HCT116 (cell line): ENCODE results near the gene SLC8A2.

ENCODE experiments used
- CEBPB ChIP-seq: IDR thresholded peaks from 2 replicates; pipeline ENCODE4 v1.6.1; 2012; ENCODE audit warnings: low read depth
- CTCF ChIP-seq, 3 experiments: fragments of 200-600 bp in 1 of 3; sonication (generic) in 1 of 3; IDR thresholded peaks in 2 of 3; conservative IDR thresholded peaks in 1 of 3; 2 replicates each; pipeline ENCODE4 v1.5.1; 2012 to 2017; ENCODE audit warnings: low read depth in 2 of 3, low read length in 2 of 3, antibody characterized with exemption in 1 of 3, borderline replicate concordance in 1 of 3, control low read depth in 1 of 3, mild to moderate bottlenecking in 1 of 3, mixed read lengths in 1 of 3, mixed run types in 1 of 3, moderate library complexity in 1 of 3; ENCODE audit not compliant: insufficient read depth in 1 of 3
- EZH2 ChIP-seq: fragments of 200-600 bp; sonication (generic); IDR thresholded peaks from 2 replicates; pipeline ENCODE4 v1.6.1; 2017; ENCODE audit warnings: antibody characterized with exemption, mixed run types
- EZH2phosphoT487 ChIP-seq: fragments of 200-600 bp; IDR thresholded peaks from 2 replicates; pipeline ENCODE4 v1.6.1; 2018; ENCODE audit warnings: antibody characterized with exemption, borderline replicate concordance
- JUND ChIP-seq: IDR thresholded peaks from 2 replicates; pipeline ENCODE4 v1.6.1; 2012
- MAX ChIP-seq: IDR thresholded peaks from 2 replicates; pipeline ENCODE4 v1.6.1; 2012
- POLR2A ChIP-seq: IDR thresholded peaks from 2 replicates; pipeline ENCODE4 v1.7.0; 2011; ENCODE audit warnings: borderline replicate concordance; ENCODE audit not compliant: insufficient read depth, insufficient read length; ENCODE audit errors: extremely low read depth
- POLR2AphosphoS5 ChIP-seq: IDR thresholded peaks from 2 replicates; pipeline ENCODE4 v1.6.1; 2011; ENCODE audit warnings: mild to moderate bottlenecking, low read depth, low read length, moderate library complexity
- RAD21 ChIP-seq: IDR thresholded peaks from 2 replicates; pipeline ENCODE4 v1.6.1; 2012; ENCODE audit warnings: low read depth, mild to moderate bottlenecking
- REST ChIP-seq: IDR thresholded peaks from 2 replicates; pipeline ENCODE4 v1.6.1; 2012; ENCODE audit warnings: low read depth
- TCF7L2 ChIP-seq: IDR thresholded peaks from 2 replicates; pipeline ENCODE4 v1.7.0; 2011; ENCODE audit warnings: borderline replicate concordance, inconsistent platforms; ENCODE audit not compliant: insufficient read depth, insufficient read length; ENCODE audit errors: extremely low read depth
- YY1 ChIP-seq: IDR thresholded peaks from 2 replicates; pipeline ENCODE4 v1.6.1; 2011; ENCODE audit warnings: low read length, low read depth, moderate library complexity, mild to moderate bottlenecking; ENCODE audit not compliant: insufficient replicate concordance; ENCODE audit errors: extremely low read depth
- ZBTB33 ChIP-seq: IDR thresholded peaks from 2 replicates; pipeline ENCODE4 v1.6.1; 2011; ENCODE audit warnings: mild to moderate bottlenecking, low read length, moderate library complexity; ENCODE audit not compliant: insufficient replicate concordance; ENCODE audit errors: extremely low read depth
- ZNF274 ChIP-seq: fragments of 200-500 bp; sonication (Bioruptor generic); IDR thresholded peaks from 2 replicates; pipeline ENCODE4 v1.6.1; 2014; ENCODE audit warnings: mild to moderate bottlenecking, low read depth, low read length, inconsistent platforms

GRCh38 chr19:47483200-47483599, 11.5 kb upstream of the SLC8A2 start:
- TF ChIP-seq CTCF (IDR thresholded peaks at IDR 0.05 in 2 of 3, conservative IDR thresholded peaks at IDR 0.05 in 1 of 3; ENCODE audit: borderline replicate concordance in 1 of 3, insufficient read depth in 1 of 3, low read depth in 2 of 3, low read length in 2 of 3) (no peak), POLR2A (no peak), REST (no peak), YY1 (no peak), CEBPB (no peak), EZH2 (no peak), TCF7L2 (no peak), RAD21 (no peak), POLR2AphosphoS5 (no peak), ZBTB33 (no peak), JUND (no peak), ZNF274 (no peak), MAX (no peak), EZH2phosphoT487 (no peak)
